HG02610 (cell line): ENCODE data around the gene ECPAS.
A peak's percentile ranks its signal among the peaks of the same experiment; 100 is the strongest.
"Not testable (repeated sequence)": the region's sequence is repeated elsewhere in the genome, so short reads cannot be mapped to it uniquely, and the experiment has no call there.

ENCODE experiments used
- ATAC-seq: cut with Tn5 transposase; IDR thresholded peaks from one replicate; pipeline ENCODE4 v1.9.1; 2021; ENCODE audit warnings: mild to moderate bottlenecking, moderate library complexity; ENCODE audit not compliant: unreplicated experiment

The ECPAS gene

DNA sequence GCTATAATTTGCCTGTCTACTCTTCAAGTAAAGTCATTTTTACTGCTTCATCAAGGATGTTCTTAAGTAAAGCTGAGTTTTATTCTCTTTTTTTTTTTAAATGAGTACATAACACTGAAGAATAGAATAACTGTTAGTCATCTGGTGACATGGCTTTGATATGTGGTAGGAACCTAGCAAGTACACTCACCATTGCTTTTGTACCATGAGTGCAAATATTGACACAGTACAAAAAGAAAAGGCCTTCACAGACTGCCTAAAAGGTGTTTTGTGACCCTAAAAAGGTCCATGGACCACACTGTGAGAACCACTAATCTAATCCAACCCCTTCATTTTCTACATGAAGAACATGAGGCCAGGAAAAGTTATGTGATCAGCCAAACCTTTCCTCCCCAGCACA, 55.0 kb downstream of the ECPAS start:
- no peak for ATAC-seq

DNA sequence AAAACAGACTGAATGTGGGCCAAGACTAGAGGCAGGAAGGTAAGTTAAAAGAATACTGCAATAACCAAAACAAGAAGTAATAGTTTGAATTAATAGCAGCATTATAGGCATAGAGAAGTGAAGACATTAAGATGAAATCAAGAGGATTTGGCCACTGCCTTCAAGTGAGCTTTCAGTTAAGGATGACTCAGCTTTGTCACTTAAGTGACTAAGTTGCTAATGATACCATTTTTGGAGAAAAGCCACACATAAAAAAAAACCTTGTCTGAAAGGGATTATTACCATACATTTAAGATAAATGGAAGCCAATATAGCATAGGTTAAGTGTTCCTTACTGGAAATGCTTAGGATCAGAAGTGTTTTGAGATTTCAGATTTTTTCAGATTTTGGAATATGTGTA, 57.0 kb downstream of the ECPAS start:
- ATAC-seq: peak; percentile 49

DNA sequence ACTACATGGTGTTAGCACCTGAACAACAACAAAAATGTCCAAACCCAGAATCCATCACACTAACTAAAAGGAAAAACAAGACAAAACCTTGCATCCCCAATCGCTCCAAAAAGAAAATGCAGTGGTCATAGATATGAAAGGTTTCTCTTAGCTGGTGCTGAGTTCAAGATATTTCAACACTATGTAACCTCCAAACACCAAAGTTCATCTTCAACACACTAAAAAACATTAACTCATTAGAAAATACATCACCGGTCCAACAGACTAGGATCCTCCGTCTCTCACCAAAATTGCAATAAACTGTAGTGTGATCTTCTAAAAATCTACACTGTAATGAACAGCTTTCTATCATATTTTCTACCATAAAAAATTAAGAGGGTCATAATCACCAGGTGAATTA, 60.8 kb downstream of the ECPAS start:
- ATAC-seq: no peak

DNA sequence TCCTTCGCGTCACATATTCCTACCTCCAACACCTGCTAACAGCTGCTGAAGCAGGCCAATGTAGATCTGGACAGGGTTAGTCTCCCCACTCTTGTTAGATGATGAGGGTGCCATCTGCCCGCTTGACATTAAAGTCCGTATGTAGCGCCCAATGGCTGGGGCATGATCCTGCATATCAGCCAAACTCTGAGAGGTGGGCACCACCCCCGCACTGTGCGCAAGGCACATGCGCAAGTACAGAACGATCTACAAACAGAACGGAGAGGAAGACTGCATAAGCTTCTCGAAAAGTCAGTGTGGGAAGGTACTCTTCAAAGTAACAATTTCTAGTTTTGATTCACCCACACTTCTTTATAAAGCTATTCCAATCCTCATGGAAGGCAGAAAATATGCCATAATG, 69.8 kb downstream of the ECPAS start:
- no peak for ATAC-seq

DNA sequence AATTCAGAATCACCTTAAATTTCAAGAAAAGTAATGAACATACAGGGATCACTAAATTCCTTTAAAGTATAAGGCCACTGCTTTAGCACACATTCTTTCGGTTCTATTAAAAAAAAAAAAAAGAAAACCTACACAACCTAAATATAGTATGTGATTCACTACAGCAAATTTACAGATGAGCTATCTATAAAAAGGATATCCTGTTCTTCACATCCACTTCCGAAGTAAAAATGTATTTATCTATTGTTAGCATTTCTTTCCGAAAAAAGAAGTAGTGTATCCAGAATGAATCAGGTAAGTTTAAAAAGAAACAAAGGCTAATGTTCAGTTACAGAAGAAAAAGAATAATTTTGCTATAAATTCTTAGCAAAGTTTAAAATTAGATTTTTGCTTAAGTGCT, 70.2 kb downstream of the ECPAS start:
- no peak for ATAC-seq

DNA sequence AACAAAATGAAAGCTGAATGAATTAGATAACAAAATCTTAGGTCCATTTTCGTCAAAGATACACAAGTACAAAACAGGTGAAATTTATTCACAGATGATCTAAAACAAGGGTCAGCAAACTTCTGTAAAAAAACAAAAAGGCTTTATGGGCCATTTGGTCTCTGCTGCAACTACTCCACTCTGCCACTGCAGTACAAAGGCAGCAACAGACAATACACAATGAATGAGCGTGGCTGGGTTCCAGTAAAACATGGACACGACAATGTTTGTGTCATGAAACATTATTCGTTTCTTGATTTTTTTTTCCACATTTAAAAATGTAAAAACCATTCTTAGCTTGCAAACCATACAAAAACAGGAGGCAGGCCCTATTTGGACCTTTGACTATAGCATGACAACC, 71.9 kb downstream of the ECPAS start:
- ATAC-seq: no peak

DNA sequence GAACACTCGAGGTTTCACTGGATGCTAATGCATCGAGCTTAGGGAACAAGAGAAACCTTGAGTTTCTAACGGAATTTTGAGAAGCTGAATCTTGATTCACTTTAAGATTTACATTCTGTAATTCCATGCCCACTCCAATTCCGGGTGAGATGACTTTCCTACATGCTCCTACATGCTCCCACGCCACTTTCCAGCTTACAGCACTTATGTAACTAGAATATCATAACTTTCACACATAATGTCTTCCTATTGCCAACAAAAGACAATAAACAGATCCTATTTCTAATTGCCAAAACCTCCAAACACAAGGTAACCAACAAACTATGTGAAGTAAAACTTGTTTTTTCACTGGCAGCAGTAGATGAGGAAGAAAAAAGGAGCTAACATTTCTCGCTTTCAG, 72.9 kb downstream of the ECPAS start:
- no peak for ATAC-seq

DNA sequence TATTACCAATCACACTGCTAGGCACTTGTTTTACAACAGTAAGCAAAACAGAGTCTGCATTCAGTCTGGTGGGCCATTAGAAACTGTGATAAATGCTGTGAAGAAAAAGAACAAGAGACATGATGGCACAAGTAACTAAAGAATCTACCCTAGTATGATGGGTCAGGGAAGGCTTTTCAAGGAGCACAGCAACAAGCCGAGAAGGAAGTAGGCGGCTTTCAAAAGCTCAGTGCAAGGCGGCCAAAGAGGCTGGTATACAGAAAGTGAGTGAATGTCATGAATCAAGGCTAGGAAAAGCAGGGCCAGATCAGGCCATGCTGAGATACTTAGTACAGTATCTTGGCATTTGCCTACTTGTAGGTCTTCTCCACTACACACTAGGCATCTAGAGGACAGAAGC, 76.4 kb downstream of the ECPAS start:
- ATAC-seq: no peak

DNA sequence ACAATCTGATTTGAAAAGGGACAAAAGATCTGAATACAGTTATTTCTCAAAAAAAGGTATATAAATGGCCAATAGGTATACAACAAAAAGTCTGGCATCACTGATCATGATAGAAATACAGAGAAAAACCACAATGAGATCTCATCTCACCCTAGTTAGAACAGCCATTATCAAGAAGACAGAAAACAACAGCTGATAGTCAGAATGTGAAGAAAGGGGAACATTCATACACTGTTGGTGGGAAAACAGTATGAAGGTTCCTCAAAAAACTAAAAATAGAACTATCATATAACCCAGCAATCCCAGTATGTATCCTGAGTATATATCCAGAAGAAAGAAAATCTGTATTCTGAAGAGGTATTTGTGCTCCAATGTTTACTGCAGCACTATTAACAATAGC, 78.5 kb downstream of the ECPAS start:
- no peak for ATAC-seq

DNA sequence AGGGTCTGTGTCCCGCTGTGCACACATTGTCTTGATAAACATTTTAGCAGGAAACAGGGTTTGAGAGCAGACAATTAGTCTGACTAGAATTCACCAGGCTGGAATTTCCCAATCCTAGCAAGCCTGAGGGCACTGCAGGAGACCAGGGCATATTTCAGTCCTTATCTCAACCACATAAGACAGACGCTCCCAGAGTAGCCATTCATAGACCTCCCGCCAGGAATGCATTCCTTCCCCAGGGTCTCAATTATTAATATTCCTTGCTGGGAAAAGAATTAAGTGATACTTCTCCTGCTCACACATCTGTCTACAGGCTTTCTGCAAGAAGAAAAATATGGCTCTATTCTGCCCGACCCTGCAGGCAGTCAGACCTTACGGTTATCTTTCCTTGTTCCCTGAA, 82.7 kb downstream of the ECPAS start:
- ATAC-seq: not testable (repeated sequence)

DNA sequence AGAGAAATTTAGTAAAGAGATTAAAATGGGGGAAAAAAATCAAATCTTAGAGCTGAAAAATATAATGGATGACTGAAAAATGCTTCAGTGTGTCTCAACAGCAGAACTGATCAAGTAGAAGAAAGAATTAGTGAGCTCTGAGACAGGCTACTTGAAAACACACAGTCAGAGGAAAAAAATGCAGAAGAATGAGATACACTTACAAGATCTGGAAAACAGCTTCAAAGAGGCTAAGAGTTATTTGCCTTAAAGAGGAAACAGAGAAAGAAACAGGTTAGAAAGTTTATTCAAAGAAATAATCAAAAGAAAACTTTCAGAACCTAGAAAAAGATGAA, 83.7 kb downstream of the ECPAS start:
- ATAC-seq: no peak

DNA sequence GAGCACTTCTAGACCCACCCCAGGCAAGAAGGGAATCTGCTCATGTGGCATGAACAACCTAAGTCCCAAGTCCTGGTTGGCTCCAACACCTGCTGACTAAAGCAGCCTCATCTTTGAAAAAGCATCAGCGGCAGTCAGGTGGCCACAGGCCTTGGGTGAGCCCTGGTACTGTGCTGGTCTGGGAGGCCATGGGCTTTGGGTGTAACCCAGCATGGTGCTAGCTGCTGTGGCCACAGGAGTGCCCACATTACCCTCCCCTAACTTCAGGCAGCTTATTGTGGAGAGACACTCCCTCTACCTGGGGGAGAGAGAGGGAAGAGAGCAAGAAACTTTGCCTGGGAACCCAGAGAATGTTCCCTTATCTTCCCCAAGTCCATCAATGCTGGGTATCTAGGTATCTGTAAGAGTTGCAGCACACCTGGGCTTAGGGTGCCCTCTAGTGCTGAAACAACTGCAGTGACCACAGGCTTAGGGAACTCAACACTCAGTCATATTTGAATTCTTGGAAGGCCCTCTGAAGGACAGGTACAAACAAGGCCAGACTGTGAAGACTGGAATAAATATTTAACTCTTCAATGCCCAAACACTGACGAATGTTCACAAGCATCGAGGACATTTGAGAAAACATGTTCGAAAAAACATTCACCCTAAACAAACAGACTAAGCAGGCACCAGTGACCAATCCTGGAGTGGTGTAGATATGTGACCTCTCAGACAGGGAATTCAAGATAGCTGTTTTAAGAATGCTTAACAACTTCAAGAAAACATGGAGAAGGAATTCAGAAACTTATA, 84.2 kb downstream of the ECPAS start:
- no peak for ATAC-seq

DNA sequence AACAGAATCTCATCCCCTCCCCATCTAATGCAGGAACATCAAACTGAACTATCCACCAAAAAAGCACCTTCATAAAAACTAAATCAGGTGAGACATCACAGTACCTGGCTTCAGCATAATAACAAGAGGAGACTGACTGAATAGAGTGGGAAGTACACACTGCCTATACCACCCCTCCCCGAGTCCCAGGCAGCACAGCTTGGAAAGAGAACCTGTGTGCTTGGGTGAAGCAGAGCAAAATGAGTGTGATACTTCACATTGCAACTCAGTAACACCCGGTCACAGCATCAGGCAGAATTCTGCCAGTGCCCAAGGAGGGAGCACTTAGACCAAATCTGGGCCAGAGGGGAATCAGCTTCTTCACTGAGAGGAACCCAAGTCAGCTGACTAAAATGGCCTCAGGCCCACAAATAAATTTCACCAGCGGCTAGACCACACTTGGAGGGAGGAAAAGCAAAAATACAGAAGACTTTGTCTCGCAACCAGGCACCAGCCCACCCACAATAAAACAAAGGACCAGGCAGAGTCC, 84.9 kb downstream of the ECPAS start:
- no peak for ATAC-seq

DNA sequence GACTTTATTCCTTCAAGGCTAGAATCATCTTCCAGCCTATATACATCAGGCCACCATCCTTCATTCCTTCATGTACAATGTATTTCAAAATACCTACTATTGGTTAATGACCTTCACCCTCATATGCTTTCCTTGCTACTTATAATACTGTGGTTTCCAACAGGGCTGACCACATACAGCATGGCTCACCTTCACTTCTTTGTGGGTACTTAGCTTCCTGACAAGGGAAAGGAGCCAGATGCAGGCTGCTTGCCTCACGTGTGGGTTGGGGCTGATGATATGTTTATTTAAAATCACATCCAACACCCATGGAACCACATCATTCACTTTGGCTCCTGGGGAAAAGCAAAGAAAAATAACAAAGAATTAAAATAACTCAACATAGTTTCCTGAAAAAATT, 90.2 kb downstream of the ECPAS start:
- ATAC-seq: no peak

DNA sequence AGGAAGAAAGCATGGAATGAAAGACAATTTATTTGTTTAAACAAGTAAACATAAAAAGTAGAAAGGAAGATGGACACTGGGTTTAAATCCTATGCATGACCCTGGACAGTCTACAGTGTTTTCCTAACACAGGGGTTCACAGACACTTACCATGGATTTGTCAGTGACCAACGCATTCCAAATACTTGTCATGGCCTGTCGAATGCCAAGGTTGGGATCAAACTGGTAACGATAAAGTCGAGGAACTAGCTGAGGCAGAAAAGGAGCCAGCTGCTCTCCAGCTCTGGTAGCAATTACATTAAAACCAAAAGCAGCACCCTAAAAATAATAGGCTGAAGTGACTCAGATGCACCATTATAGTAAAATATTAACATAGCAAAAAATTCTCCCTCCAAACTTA, 94.8 kb downstream of the ECPAS start:
- no peak for ATAC-seq

DNA sequence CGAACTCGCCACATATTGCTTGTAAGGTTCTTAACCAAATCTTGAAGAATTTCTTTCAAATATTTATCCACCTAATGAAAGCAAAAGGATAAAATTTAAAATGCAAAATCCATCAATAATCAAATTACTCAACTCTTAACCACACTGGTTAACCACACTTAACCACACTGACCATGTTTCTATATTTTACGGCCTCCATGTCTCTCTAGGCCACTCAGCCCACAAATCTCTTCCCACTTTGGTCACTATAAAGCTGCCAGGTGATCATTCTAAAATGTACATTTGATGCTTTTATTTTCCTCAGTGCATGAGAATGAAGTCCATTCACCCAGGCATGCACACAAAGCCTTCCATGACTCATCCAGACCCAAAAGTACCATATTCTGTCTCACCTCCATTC, 97.8 kb downstream of the ECPAS start:
- ATAC-seq: no peak

DNA sequence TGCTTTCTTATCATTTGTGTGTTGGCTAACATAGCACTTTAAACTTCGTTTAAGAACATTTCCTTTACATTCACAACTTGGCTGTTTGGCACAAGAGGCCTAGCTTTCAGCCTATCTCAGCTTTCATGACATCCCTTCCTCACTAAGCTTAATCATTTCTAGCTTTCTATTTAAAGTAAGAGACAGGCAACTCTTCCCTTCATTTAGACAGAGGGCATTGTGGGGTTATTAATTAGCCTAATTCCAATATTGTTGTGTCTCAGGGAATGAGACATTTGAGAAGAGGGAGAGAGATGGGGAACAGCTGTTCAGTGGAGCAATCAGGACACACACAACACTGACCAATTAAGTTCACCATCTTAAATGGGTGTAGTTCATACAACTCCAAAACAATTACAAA, 103.2 kb downstream of the ECPAS start:
- no peak for ATAC-seq

DNA sequence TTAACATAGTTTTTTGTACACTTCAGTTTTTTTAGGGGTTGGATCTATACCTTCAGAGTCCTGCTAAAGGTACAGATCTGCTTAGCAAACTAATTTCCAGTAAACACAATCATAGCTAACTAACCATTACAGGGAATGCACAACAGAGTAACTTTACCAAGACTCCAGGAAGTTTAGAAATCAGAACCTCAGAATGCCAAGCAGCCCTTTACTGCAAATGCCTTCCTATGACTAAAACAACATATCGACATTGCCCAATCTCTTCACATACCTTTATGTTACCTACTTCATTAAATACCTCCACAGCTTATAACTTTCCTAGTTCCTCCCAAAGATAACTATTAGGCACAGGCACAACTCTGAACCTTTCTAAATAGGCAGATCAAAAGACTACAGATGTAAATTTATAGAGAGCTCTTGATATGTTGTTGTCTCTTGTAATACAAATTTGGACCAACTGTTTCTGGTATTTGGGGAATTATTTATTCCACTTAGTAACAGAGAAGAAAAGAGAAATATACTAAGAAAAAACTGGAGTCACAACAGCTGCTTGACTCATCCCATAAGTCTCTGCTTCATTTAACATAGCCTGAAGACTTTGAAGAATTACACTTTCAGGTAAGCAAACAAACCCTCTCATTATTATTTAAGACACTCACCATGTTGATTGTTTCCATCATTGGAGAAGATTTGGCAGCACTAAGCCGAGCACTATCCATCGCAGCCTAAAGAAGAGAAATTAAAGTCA, 108.2 kb downstream of the ECPAS start:
- ATAC-seq: no peak

DNA sequence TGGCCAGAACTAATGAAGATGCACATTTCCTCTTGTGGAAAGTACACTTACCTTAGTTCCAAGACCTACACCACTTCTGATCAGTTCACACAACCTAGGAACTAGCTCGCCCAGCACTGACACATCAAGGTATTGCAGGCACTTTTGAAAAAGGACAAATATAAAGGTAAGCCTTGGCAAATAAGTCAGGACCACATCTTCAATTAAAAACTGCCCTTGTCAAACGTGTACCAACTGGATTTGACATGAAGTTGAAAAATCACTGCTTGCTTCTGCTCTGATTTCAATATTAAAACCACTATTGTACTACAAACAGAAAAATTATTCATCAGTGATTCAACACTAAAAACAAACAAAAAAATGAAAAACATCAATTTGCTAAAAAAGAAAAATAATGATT, 109.1 kb downstream of the ECPAS start:
- ATAC-seq: no peak

DNA sequence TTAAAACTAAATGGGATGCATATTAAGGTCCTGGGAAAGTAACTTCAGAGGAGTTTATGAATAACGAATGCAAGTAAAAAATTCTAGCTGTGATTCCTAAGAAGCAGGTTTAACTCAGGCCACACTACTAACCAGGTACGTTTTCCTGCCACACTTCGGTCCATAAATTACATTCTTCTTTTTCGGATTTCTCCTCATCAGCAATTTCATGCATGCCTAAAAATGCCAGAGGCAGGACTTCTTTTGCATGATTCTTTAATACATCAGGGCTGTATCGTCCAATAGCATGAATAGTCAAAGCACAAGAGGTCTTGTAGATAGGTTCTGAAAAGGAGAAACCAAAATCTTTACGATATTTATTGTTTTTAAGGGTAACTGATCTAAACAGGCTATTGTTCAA, 111.9 kb downstream of the ECPAS start:
- no peak for ATAC-seq

DNA sequence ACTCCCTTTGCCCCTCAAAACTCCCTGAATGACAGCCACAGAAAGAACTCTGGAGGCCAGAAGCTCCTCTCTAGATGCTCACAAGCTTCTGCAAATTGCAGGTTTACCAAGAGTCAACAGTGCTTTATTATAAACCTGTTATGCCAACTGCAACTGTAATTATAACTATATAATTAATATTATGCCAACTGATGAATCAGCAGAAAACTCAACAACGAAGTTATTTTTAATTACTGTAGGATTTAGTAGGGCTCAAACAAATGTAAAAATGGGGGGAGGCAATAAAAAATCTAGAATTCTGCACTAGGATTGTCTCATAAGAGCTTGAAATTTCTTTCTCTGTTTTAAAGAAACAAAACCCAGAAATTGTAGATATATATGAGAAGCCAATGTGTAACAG, 117.2 kb downstream of the ECPAS start:
- ATAC-seq: no peak

DNA sequence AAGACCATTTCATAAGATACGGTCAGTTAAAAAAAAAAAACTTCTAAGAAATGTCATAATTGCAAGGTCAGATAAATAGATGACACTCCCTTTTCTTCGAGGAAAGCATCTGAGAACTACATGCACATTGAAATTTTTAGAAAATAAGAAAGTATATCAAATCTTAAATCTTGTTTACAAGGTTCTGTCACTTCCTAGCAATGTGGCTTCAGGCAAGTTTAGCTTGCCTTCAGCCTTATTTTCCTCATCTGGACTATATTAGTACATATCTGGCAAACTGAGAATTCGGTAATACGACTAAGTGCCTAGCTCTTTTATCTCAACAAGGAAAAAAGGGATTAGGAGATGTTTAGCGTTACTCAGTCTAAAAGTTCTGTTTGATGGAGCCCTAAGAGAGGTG, 121.7 kb downstream of the ECPAS start:
- ATAC-seq: no peak
